ENCODE data around the gene CACHD1. TPM values are rescaled to one million over a fixed set of nuclear protein-coding genes. Genes with fewer than 3 reads are reported as not detected.

Gene CACHD1
- total and polyA plus RNA-seq, 2 of the 4 experiments (the other 2 are of a cell fraction): 2.9 to 5.9 TPM

DNA sequence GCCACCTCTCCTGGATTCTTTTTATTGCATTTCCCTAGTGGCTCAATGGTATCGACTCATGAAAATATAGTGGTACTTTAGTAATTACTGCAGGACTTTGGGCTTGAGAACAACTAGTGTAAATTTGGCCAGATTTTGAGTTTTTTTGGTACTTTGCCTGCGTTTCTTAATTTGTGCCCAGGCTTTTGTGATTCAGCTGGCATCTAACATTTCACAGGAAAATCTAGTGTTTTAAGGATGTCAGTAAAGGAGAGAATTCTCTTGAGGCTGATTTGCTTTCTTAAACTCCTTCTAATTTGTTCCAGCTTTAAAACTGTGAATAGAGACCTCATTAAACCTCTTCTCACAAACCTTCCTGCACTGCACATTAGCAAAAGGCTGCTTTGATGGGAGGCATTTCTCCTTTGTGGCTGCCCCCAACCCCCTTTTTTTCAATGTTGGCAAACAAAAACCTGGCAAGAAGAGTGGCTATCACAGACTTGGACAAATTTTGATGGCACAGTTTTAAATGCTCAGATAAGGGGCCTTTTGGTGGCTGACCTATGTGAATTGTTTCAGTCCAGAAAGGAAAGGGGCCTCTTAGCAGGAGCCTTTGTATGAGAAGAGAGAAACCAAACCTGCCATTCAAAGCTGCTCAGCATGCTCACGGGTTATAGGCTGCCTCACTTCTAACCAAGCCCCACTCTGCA, 161.6 kb downstream of the CACHD1 start:
- Histone ChIP-seq H3K27ac (ENCODE audit: insufficient read depth, low read length) (no peak overlapping the region), H3K27me3 (ENCODE audit: control insufficient read depth, insufficient read depth, low read length) (no peaks in the 10 kb centered on the region), H4K5ac (ENCODE audit: low read depth, low read length) (no peak overlapping the region), H3K4me3 (ENCODE audit: insufficient read depth, low read depth, low read length) (no peak overlapping the region), H2BK15ac (ENCODE audit: low read depth, low read length) (no peak overlapping the region), H2AK9ac (replicated peaks; ENCODE audit: low read depth, low read length, poor library complexity) (no peak overlapping the region), H3K4me1 (ENCODE audit: control insufficient read depth, insufficient read depth, low read length) (no peaks in the 10 kb centered on the region), H2AK5ac (ENCODE audit: low read depth, low read length) (no peak overlapping the region), H4K20me1 (ENCODE audit: insufficient read depth, low read length) (no peaks in the 10 kb centered on the region), H3K14ac (replicated peaks; ENCODE audit: low read depth, low read length) (no peak overlapping the region), H3K79me1 (ENCODE audit: low read depth in 1 of 2, low read length in 2 of 2) (no peaks in the 10 kb centered on the region), H2BK5ac (ENCODE audit: low read depth, low read length, poor library complexity, severe bottlenecking) (no peak overlapping the region), H4K91ac (ENCODE audit: insufficient read depth, low read depth, low read length) (no peak overlapping the region), H4K8ac (ENCODE audit: low read depth in 2 of 2, low read length in 2 of 2) (no peak overlapping the region), H3K36me3 (ENCODE audit: control insufficient read depth, insufficient read depth, low read length) (0 out of 2 replicates have a peak, but pooled peaks cover 1% of the 10 kb centered on the region), H3K56ac (ENCODE audit: extremely low read depth, insufficient read depth, low read length) (no peak overlapping the region), H2AFZ (replicated peaks; ENCODE audit: low read length, poor library complexity) (no peak overlapping the region), H3K9me1 (ENCODE audit: insufficient read depth, low read length) (no peaks in the 10 kb centered on the region; the same call in 1 of the 2 replicates), H2BK20ac (ENCODE audit: low read depth, low read length) (no peak overlapping the region), H3K9me3 (ENCODE audit: control insufficient read depth, insufficient read depth, low read length) (no peaks in the 10 kb centered on the region), H3K4me2 (ENCODE audit: low read depth, low read length) (no peak overlapping the region), H3K4ac (ENCODE audit: low read depth, low read length) (no peak overlapping the region), H3K18ac (ENCODE audit: low read depth, low read length) (no peak overlapping the region), H2BK120ac (ENCODE audit: low read depth, low read length) (no peak overlapping the region), H3K9ac (ENCODE audit: low read depth, low read length) (no peak overlapping the region), H3K23ac (ENCODE audit: low read depth, low read length) (no peak overlapping the region)
- intact Hi-C loops (cut with micrococcal nuclease): no loop called here
- CTCF ChIA-PET: no interaction called here
- in situ Hi-C loops (cut with MboI; ENCODE audit: low sequenced_read_pairs): no loop called here
- dilution Hi-C loops (cut with HindIII; ENCODE audit: low sequenced_read_pairs, unreplicated experiment): no loop called here
- DNase-seq: no peak
- ATAC-seq (ENCODE audit: low read depth): no peak
- WGBS, 2 experiments (ENCODE audit: extremely low coverage in 2 of 2, insufficient read length in 1 of 2): 60% methylated on average over 1 of the region's 3 CpGs; no CpG with 5 or more reads in 1 of the 2 experiments
- BruUV-seq (replicated peaks): no TSS peak
- POLR2A ChIA-PET (ENCODE audit: unreplicated experiment): no interaction called here
- no peak for TF ChIP-seq RFX5 (IDR thresholded peaks at IDR 0.05; ENCODE audit: low read depth, low read length)
- TF ChIP-seq CHD1 (IDR thresholded peaks at IDR 0.05; ENCODE audit: low read depth, low read length): no peak
